Type B pancreatic cell (in vitro differentiated cells): ENCODE results near the gene DCC. TPM values are rescaled to one million over a fixed set of nuclear protein-coding genes. Genes with fewer than 3 reads are reported as not detected.

ENCODE experiments used
- DNase-seq: peaks from one replicate; pipeline ENCODE4 v3.0.0; 2021; ENCODE audit warnings: mixed read lengths; ENCODE audit not compliant: unreplicated experiment; ENCODE audit errors: extremely low spot score
- H3K27ac Mint-ChIP-seq: 2 replicates; pipeline ENCODE4 v1.8.0; 2021; ENCODE audit warnings: mild to moderate bottlenecking, mixed read lengths
- H3K27me3 Mint-ChIP-seq: 2 replicates; pipeline ENCODE4 v1.8.0; 2021; ENCODE audit warnings: mixed read lengths
- H3K36me3 Mint-ChIP-seq: 2 replicates; pipeline ENCODE4 v1.8.0; 2021; ENCODE audit warnings: mixed read lengths
- H3K4me1 Mint-ChIP-seq: one replicate; pipeline ENCODE4 v1.8.0; 2021; ENCODE audit warnings: mixed read lengths; ENCODE audit not compliant: unreplicated experiment
- H3K4me3 Mint-ChIP-seq: 2 replicates; pipeline ENCODE4 v1.8.0; 2021; ENCODE audit warnings: mild to moderate bottlenecking, mixed read lengths
- H3K9me3 Mint-ChIP-seq: 2 replicates; pipeline ENCODE4 v1.8.0; 2021; ENCODE audit warnings: mixed read lengths
- total RNA-seq: library from RNA; stranded (reverse); gene quantifications from 2 replicates; pipeline ENCODE4 v1.2.1, GENCODE V29; 2021; ENCODE audit warnings: low replicate concordance
- TF ChIP-seq, protein P1 (sequence below): fragments of 200-600 bp; sonication (generic); conservative IDR thresholded peaks from 2 replicates; pipeline ENCODE4 v1.5.0; 2021; ENCODE audit warnings: antibody characterized with exemption, mild to moderate bottlenecking

Gene DCC
- total RNA-seq, 1 donor from 2014 or later, result 11.6 TPM

DNA sequence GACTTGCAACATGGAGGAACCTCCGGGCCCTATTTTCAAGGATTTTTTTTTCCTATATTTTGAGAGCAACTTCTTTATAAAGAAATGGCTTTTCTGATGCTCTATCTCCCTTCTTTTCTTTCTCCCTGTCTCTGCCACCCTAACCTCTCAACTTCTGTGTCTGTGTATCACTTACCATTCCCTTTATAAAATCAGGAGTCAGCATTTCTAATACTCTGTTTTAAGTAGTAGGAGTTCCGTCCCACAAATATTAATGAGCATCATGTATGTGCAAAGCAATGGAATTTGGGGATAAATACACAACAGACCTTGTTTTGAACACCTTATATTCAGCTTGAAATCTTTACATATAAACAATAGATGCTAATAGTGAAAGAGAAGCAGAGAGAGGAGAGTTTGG, 268.0 kb downstream of the DCC start:
- peaks cover 7% of the 10 kb centered on the region for H3K27me3 Mint-ChIP-seq

DNA sequence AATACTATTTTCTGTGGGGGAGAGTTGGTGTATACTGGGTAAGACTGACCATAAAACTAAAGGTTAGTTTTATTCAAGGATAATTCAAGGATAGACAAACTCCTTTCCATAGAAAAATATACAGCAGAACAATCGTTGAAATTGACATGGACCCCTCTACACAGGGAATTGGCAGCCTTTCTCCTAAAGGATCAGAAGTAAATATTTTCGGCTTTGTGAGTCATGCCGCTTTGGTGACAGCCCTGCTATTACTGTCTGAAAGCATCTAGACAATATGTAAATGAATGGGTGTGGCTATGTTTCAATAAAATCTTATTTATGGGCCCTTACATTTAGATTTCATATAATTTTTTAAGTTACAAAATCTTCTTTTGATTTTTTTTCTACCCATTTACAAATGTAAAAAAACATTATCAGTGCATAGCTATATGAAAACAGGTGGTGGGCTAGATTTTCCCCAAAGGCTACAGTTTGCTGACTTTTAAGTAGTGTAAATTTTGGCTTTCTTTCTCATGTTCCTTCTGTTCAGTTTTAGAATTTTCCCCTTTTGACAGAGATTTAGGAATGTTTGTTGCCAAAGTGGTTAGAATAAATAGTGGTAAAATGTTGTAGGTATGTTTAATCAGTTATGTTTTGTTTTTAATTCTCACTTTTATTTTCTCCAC, 270.6 kb downstream of the DCC start:
- no peaks in the 10 kb centered on the region for H3K9me3 Mint-ChIP-seq
- H3K4me3 Mint-ChIP-seq, result no peak overlapping the region
- no peaks in the 10 kb centered on the region for H3K4me1 Mint-ChIP-seq
- DNase-seq, result no peak
- TF ChIP-seq, protein P1, sequence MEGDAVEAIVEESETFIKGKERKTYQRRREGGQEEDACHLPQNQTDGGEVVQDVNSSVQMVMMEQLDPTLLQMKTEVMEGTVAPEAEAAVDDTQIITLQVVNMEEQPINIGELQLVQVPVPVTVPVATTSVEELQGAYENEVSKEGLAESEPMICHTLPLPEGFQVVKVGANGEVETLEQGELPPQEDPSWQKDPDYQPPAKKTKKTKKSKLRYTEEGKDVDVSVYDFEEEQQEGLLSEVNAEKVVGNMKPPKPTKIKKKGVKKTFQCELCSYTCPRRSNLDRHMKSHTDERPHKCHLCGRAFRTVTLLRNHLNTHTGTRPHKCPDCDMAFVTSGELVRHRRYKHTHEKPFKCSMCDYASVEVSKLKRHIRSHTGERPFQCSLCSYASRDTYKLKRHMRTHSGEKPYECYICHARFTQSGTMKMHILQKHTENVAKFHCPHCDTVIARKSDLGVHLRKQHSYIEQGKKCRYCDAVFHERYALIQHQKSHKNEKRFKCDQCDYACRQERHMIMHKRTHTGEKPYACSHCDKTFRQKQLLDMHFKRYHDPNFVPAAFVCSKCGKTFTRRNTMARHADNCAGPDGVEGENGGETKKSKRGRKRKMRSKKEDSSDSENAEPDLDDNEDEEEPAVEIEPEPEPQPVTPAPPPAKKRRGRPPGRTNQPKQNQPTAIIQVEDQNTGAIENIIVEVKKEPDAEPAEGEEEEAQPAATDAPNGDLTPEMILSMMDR, result no peak
- H3K36me3 Mint-ChIP-seq, result no peaks in the 10 kb centered on the region
- H3K27me3 Mint-ChIP-seq, result peaks cover 7% of the 10 kb centered on the region
- no peak overlapping the region for H3K27ac Mint-ChIP-seq

More for the DNA sequence above, 268.0 kb downstream of the DCC start:
- Mint-ChIP-seq H3K36me3 (no peaks in the 10 kb centered on the region), H3K4me3 (no peak overlapping the region), H3K9me3 (no peaks in the 10 kb centered on the region), H3K4me1 (no peaks in the 10 kb centered on the region), H3K27ac (no peak overlapping the region)
- TF ChIP-seq, protein P1, result no peak
- DNase-seq, result no peak

DNA sequence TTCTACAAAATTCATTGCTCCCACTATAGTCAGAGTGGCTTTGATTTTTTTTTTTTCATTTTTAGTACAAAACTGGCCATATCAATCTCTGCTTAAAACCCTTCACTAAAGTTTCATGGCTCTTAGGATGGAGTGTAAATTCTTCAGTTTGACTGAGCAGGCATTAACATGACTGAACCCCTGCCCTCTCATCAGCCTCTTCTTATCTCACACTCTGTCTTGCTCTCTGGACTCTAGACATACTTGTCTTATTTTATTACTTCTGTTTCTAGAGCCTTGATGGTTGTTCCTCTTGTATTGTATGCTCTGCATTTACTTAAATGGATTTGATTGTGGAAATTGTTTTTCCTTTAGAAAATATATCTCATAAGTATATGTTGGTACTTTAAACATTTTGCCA, 272.4 kb downstream of the DCC start:
- DNase-seq, result no peak
- no peaks in the 10 kb centered on the region for H3K9me3 Mint-ChIP-seq
- no peaks in the 10 kb centered on the region for H3K36me3 Mint-ChIP-seq
- TF ChIP-seq, protein P1, result no peak
- H3K27ac Mint-ChIP-seq, result no peak overlapping the region
- H3K4me3 Mint-ChIP-seq, result no peak overlapping the region
- H3K27me3 Mint-ChIP-seq, result peaks cover 20% of the 10 kb centered on the region
- H3K4me1 Mint-ChIP-seq, result no peaks in the 10 kb centered on the region

DNA sequence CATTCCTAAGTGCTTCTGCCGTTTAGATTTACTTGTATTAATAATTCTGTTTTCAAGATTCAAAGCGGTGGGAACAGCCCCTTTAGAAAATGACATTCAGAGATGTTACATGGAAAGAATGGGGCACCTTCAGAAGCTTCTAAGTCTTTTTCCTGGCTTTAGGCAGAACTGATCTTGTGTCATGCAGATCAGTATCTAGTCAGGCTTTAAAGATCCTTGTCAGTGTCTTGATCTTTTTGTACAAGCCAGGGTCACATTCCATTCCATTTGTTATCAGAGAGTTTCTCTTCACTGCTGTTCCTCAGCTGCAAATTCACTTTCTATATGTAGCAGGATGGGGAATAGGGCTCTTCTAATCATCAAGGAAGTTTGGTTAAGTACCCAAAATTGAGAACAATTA, 275.3 kb downstream of the DCC start:
- no peak for DNase-seq
- TF ChIP-seq, protein P1, result no peak
- Mint-ChIP-seq H3K27ac (no peak overlapping the region), H3K36me3 (no peaks in the 10 kb centered on the region), H3K9me3 (no peaks in the 10 kb centered on the region), H3K4me3 (no peak overlapping the region), H3K27me3 (peaks cover 23% of the 10 kb centered on the region), H3K4me1 (no peaks in the 10 kb centered on the region)

DNA sequence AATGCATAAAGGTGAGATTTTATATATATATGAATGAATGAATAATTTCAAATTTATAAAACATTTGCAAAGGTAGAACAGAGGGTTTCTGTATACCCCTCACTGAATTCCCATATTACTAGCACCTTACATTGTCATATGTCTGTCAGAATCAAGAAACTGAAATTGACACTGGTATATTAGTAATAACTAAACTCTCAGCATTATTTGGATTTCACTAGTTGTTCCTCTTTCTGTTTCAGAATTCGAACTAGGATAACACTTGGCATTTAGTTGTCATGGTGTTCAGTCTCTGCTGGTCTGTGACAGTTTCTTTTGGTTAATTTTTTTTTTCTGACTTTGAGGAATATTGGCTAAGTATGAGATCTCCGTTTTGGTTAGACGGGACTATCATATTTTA, 275.9 kb downstream of the DCC start:
- H3K4me3 Mint-ChIP-seq, result no peak overlapping the region
- no peaks in the 10 kb centered on the region for H3K4me1 Mint-ChIP-seq
- H3K27me3 Mint-ChIP-seq, result peaks cover 23% of the 10 kb centered on the region
- H3K27ac Mint-ChIP-seq, result no peak overlapping the region
- no peaks in the 10 kb centered on the region for H3K9me3 Mint-ChIP-seq
- H3K36me3 Mint-ChIP-seq, result no peaks in the 10 kb centered on the region
- TF ChIP-seq, protein P1, result no peak
- DNase-seq, result no peak
